Renal pelvis (tissue), 12 donors: Measurements from ENCODE around the gene NIF3L1. TPM values are rescaled to one million over a fixed set of nuclear protein-coding genes. Genes with fewer than 3 reads are reported as not detected.

Experiments used
- DNase-seq: peaks from one replicate; pipeline ENCODE4 v3.0.0-alpha.2; 2013
- long read RNA-seq, 16 experiments: transcript quantifications; one replicate each; lab custom pipeline, GENCODE V29; 2026
- polyA plus RNA-seq, 3 donors: library from polyadenylated mRNA; unstranded; fragments of 120-200 nt; gene quantifications; one replicate each; pipeline ENCODE4 v1.2.1, GENCODE V29; 2013; ENCODE audit not compliant: insufficient read length in 3 of 3

NIF3L1 gene, protein sequence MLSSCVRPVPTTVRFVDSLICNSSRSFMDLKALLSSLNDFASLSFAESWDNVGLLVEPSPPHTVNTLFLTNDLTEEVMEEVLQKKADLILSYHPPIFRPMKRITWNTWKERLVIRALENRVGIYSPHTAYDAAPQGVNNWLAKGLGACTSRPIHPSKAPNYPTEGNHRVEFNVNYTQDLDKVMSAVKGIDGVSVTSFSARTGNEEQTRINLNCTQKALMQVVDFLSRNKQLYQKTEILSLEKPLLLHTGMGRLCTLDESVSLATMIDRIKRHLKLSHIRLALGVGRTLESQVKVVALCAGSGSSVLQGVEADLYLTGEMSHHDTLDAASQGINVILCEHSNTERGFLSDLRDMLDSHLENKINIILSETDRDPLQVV
- polyA plus RNA-seq, result 10 to 100 TPM; 41.5 to 45.5 (median 45.3) TPM
- long read RNA-seq, donor 1, partial matches to known transcripts, result 8 of 11 reads
- long read RNA-seq, donor 1, other reads (novel, unspliced or antisense), result 0 of 11 reads
- long read RNA-seq, donor 2, partial matches to known transcripts, result 16 of 25 reads
- long read RNA-seq, donor 2, other reads (novel, unspliced or antisense), result 6 of 25 reads
- long read RNA-seq, donor 3, partial matches to known transcripts, result 14 of 16 reads
- long read RNA-seq, donor 3, other reads (novel, unspliced or antisense), result 0 of 16 reads
- long read RNA-seq, donor 4, partial matches to known transcripts, result 20 of 28 reads
- long read RNA-seq, donor 4, other reads (novel, unspliced or antisense), result 5 of 28 reads
- long read RNA-seq, donor 5, partial matches to known transcripts, result 6 of 7 reads
- long read RNA-seq, donor 5, other reads (novel, unspliced or antisense), result 0 of 7 reads
- long read RNA-seq, donor 6, partial matches to known transcripts, result 11 of 12 reads
- long read RNA-seq, donor 6, other reads (novel, unspliced or antisense), result 0 of 12 reads
- long read RNA-seq, donor 7, partial matches to known transcripts, result 14 of 21 reads
- long read RNA-seq, donor 7, other reads (novel, unspliced or antisense), result 0 of 21 reads
- long read RNA-seq, donor 8, partial matches to known transcripts, result 9 of 9 reads
- long read RNA-seq, donor 8, other reads (novel, unspliced or antisense), result 0 of 9 reads
- long read RNA-seq, donor 9, partial matches to known transcripts, result 20 of 29 reads
- long read RNA-seq, donor 9, other reads (novel, unspliced or antisense), result 9 of 29 reads
- long read RNA-seq, donor 10, partial matches to known transcripts, result 20 of 23 reads
- long read RNA-seq, donor 10, other reads (novel, unspliced or antisense), result 0 of 23 reads
- long read RNA-seq, donor 11, partial matches to known transcripts, result 7 of 7 reads
- long read RNA-seq, donor 11, other reads (novel, unspliced or antisense), result 0 of 7 reads
- long read RNA-seq, donor 12, partial matches to known transcripts, result 29 of 37 reads
- long read RNA-seq, donor 12, other reads (novel, unspliced or antisense), result 6 of 37 reads
- long read RNA-seq, donor 13, partial matches to known transcripts, result 8 of 10 reads
- long read RNA-seq, donor 13, other reads (novel, unspliced or antisense), result 0 of 10 reads
- long read RNA-seq, donor 14, result 0 reads
- long read RNA-seq, donor 15, partial matches to known transcripts, result 15 of 19 reads
- long read RNA-seq, donor 15, other reads (novel, unspliced or antisense), result 0 of 19 reads
- long read RNA-seq, donor 16, partial matches to known transcripts, result 27 of 29 reads
- long read RNA-seq, donor 16, other reads (novel, unspliced or antisense), result 0 of 29 reads

DNA sequence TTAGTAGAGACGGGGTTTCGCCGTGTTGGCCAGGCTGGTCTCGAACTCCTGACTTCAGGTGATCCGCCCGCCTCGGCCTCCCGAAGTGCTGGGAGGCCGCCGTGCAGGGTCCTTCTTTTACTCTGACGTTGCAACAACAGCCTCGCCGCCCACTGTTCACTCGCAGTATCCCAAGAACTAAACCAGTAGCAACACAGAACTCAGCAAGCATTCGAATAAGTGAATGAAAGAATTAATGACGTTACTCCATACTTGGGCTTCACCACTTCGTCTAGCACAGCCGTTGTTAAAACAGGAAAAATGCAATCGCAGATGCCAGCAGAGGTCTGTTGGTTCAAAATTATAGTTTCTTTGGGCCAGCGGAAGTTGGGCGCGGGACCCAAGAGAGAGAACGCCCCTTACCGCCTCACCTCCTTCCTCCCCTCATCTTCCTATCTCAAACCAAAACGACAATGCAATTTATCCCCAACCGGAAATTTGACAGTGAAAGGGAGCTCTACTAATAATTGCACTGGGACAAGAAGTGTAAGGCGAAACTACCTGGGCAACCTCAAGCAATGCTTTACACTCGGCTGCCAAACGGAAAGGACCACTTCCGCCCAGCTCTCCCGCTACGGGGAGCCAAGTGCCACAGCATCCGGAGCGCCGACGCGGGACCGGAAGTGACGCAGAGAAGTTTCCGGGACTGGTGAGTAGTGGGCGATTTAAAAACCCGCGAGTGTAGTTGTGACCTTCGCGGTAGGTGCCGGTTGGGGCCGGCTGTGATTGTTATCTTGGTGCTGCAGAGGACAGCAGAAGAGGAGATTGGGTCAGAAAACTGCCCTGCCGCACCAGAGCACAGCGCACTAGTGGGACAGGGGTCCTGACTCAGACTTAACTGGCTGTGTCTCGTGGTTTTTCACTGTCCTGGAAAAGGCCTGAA is at the start of gene NIF3L1, which contains the start of gene PPIL3:
Gene NIF3L1 (plus strand): TSS at position 668 of the 922 bp plus-strand sequence. CDS start 2,573 bp downstream, outside the sequence.
Gene PPIL3 (minus strand): TSS at position 374 of the 922 bp plus-strand sequence. CDS start 1,462 bp downstream, outside the sequence.
- DNase-seq, result peak; percentile 99

DNA sequence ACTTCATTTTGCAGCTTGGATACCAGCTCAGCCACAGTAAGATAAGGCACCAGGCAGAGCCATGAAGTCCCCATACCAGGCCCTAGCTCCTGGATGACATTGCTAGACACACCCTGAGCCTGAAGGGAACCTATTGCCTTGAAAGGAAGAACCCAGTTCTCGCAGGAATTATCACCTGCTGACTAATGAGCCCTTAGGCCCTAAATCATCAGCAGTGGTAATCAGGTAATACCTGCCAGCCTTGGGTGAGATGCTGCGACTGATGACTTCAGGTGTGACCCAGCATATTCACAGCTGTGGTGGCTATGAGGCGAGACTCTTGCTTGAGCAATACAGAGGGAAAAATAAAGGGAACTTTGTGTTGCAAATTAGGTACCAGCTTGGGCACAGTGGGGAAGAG is 49.7 kb upstream of the NIF3L1 start:
- DNase-seq, result no peak

DNA sequence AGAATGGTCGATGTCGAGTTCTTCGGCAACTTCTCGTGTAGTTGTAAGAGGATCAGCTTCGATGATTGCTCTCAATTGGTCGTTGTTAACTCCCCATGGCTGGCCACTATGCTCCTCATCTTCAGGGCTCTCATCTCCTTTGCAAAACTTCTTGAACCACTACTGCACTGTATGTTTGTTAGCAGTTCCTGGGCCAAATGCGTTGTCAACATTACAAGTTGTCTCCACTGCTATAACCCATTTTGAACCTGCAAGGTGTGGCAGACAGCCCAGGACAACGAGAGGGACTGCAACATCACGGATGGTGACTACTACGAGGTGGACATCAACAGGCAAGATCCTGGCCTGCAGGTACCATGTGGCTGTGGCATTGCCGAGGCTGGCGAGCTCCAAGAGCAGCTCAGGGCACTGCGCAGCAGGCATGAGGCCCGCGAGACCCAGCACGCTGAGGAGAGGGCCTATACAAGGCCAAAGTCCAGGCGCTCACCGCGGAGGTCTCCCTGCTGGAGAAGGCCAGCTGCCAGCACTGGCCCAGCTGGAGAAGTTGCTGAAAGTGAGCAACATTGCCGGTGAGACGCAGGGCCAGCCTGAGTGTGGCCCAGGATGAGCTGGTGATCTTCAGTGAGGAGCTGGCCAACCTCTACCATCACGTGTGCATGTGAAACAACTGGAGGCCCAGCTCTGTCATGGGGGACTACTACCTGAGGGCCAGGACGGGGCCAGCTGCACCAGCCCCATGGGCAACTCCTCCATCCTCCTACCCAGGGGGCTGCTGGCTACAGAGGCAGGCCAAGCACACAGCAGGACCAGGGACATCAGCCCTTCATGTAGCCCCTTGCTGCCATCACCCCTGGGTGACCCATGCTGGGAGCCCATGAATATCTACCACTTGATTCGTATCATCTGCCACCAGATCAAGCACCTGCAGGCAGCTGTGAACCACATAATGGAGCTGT is 44.9 kb upstream of the NIF3L1 start:
- no peak for DNase-seq

DNA sequence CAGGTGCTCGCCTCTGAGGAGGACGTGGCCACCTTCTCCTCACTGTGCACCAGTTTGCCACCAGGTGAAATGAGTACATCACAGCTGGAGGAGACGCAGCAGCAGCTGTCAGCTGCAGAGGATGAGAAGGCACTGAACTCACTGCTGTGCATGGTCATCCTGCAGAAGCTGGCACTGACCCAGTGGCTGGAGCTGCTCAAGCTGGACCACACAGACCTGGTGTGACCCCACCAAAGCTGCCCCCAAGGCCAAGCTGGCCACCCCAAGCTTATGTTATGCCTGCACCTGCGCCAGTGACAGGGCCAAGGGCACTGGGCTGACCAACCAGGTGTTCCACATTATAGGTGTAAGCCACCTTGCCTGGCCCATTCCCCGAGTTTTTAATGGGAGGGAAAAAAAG is 44.0 kb upstream of the NIF3L1 start:
- DNase-seq, result no peak

DNA sequence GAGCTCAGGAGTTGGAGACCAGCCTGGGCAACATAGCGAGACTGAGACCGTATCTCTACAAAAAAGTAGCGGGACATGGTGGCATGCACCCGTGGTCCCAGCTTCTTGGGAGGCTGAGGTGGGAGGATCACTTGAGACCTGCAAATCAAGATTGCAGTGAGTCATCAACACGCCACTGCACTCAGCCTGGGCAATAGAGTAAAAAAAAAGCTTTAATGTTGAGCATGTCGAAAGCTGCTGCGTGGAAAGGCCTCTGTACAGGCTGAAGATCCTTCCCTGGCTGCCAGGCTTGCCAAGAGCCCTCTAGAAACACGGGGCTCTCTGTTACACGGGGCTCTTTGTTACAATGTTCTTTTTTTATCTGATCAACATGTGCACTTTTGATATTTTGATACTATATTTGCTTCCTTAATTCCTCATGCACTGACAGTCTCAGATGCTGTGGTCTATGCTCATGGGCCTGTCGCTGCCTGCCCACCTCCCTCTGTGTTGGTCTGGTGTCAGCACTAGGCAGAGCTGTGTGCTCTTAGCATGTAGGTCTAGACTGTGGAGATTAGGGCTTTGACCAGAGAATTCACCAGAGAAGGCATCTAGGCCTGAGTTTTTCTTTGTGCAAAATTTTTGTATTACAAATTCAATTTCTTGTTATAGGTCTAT is 43.4 kb upstream of the NIF3L1 start:
- DNase-seq, result no peak

DNA sequence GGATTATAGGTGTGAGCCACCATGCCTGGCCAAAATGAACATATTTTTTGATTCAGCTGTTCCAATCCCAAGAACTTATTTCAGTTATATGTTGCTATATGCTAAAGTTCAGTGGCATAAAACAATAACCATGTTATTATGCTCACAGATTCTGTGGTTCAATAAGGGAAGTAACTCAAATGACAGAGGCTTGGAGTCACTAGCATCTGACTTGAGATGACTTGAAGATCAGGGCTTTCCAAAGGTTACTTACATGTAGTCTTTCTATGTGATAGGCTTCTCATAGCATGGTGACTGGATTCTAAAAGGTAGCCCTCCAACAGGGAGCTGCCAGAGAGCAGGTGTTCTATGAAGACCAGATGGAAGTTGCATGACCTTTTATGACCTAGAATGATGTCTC is 41.9 kb upstream of the NIF3L1 start:
- DNase-seq, result no peak

DNA sequence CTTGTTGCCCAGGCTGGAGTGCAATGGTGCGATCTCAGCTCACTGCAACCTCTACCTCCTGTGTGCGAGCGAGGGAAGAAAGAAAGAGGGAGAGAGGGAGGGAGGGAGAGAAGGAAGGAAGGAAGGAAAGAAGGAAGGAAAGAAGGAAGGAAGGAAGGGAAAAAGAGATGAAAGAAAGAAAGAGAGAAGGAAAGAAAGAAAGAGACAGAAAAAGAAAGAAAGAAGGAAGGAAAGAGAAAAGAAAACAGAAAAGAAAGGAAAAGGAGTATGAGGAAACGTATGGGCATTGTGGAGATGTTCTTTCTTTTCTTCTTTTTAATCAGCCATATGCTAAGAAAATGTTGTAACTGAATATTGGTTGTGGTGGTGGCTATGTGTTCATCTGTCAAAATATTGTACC is 41.2 kb upstream of the NIF3L1 start:
- DNase-seq, result no peak

DNA sequence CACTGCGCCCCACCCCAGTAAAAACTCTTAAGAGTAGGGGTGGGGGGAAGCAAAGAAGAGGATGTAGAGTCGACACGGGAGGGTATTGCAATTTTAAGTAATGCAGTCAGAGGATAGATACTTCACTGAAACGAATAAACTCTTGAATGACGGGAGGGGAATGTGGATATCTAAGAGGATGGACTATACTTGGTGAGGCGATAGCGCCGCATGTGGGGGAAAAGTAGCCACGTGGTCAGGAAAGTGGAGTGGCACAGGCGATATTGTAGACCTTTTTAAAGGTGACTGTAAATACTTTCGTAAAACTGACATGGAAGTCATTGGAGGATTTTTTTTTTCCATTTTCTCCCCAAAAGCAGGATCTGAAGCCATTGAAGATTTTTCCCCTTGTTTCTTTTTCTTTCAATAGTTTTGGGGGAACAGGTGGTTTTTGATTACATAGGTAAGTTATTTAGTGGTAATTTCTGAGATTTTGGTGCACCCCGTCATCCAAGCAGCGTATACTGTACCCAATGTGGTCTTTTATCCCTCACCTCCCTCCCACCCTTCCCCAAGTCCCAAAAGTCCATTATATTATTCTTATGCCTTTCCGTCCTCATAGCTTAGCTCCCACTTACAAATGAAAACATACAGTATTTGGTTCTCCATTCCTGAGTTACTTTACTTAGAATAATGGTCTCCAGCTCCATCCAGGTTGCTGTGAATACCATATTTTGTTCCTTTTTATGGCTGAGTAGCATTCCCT is 38.5 kb upstream of the NIF3L1 start:
- no peak for DNase-seq

DNA sequence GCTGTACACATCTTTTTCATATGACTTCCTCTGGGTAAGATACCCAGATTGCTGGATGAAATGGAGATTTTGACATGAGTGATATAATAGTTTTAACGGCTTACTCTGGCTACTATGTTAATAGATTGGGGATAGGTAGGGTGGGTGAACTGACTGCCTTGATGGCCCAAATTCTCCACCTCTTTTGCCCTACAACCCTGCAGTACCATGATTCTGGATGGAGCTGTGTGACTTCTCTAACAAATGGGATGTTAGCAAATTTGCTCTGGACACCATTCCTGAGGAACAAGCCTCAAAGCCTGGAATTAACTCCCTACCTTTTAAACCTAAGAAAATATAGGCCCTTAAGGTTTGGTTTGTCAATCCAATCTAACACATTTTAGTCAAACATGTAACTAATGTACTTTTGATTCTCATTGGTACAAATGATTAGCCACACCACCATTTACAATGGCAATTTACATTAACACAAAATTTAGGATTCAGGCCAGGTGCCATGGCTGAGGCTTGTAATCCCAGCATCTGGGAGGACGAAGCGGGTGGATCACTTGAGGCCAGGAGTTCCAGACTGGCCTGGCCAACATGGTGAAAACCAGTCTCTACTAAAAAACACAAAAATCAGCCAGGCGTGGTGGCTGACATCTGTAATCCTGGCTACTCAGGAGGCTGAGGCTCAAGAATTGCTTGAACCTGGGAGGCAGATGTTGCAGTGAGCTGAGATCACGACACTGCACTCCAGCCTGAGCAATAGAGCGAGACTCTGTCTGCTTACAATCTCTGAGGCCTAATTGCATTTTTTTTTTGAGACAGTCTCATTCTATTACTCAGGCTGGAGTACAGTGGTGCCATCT is 37.5 kb upstream of the NIF3L1 start:
- DNase-seq, result no peak

DNA sequence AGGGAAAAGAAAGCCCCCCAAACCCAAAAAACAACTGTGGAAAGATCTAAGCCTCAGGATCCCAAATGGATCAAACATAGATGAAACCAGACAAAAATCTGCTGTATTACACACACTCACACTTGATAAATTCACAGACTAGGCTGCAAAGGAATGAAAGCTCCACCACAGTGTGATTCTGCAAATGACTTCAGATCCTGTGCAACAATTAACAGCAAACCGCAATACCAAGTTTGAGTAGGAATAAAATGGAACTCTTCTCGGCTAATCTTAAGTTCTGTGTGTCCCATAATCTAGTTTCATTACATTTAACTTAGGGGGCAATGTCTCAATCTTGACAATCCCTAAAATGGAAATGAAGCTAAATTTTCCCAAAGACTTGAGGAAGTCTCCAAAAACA is 36.6 kb upstream of the NIF3L1 start:
- DNase-seq, result no peak

DNA sequence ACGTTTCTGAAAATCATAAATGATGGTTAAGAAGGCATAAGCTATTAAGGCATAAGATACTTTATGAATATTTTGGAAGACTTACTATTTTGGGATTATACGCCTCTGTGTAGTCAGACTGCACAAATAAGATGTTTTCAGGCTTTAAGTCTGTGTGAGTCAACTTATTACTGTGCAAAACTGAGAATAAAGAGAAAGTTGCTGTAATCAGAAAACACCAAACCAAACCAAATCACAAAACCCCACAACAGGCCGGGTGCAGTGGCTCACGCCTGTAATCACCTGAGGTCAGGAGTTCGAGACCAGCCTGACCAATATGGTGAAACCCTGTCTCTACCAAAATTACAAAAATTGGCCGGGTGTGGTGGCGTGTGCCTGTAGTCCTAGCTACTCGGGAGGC is 32.4 kb upstream of the NIF3L1 start:
- DNase-seq, result no peak

DNA sequence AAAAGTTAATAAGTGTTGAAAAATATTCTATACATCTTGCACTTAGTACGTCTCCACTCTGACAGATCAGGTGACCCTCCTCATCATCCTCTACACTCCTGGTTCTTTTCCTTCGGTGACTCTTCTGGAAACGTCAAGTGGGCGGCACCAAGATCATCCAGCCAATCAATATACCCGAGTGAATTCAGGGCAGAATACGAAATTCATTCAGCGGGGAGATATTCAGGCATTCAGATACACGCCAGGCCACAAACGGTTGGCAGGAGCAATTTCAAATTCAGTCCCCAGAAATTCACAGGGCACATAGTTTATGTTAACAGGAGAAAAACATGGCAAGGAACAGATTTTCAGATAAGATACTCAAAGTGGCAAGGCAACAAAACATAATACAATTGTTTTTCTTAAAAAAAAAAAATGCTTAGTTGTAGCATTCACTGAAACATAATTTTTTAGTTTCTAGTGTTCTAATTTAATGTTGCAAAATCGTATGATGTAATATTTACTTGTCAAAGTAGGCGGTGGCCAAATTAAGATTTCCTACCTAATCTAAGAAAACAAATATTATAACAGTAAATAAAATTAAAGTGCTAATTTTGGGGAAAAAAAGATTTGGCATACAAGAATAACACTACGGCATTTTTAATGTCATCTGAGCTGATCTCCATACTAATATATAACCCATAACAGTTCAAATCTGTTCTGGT is 28.9 kb upstream of the NIF3L1 start:
- DNase-seq, result no peak

DNA sequence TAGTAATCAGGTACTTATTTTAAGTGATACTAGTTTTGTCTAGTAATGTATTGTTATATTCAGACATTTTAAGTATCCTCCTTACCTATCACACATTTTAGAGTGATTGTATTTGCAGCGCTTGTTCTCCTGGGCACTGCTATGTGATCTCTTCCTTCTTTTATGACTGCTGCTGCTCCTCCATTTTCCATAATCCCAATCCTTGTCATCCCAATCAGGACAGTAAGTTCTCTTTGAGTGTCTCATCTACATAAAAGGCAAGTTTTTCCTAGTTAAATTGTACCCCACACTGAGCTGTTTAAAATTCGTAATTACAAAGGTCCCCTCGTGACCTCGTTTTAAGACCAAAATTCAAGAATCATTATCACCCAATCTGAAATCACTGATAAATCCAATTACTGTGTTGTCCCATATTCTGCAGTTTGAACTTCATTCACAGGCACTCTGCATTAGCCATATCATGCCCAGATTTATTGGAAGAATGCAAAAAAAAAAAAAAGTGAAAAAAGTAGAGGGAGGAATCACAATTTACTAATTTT is 27.5 kb upstream of the NIF3L1 start:
- DNase-seq, result peak; percentile 5

DNA sequence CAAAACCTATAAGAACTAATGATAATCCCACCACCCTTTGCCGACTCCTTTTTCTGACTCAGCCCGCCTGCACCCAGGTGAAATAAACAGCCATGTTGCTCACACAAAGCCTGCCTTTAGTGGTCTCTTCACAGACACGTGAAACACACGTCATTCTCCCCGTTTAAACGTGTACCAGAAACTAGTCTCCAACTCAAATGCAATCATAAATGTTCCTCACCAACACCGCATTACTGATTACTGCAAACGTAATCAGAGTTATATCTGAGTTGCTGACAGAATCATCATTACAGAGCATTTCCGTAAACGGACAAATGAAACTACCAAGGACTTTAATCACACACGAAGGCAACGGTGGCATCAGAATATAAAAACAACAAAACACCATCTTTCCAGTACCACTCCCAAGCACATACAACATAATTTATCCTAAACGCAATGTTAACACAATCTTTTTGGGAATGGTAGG is 26.6 kb upstream of the NIF3L1 start:
- DNase-seq, result peak; percentile 52

DNA sequence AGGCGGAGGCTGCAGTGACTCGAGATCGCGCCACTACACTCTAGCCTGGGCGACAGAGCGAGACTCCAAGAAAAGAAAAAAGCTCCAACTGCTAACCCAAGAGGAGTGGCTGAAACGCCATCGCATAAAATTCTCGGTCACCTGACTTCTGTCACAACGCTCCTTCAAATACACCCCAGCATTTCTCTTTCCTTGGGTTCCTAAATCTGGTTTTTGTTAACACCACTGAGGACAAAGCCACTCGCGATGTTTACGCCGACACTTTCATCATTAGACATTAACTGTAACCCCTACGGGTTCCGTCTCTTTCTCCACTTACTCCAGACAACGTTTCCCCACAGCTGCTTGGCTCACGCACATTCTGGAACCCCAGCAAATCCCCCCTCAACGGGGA is 25.4 kb upstream of the NIF3L1 start:
- DNase-seq, result no peak
